Duodenal mucosa (tissue), 2 donors: Measurements from ENCODE around the gene RASA1.

Experiments used
- H3K27ac ChIP-seq: one replicate; pipeline ENCODE4 v1.7.0; 2013; ENCODE audit warnings: low read depth, low read length
- H3K27me3 ChIP-seq, 2 donors: one replicate each; pipeline ENCODE4 v1.7.0; 2013; ENCODE audit warnings: low read length in 2 of 2, control low read depth in 1 of 2; ENCODE audit not compliant: insufficient read depth in 2 of 2, control insufficient read depth in 1 of 2
- H3K36me3 ChIP-seq, 2 donors: one replicate each; pipeline ENCODE4 v1.7.0; 2013; ENCODE audit warnings: low read length in 2 of 2, control low read depth in 1 of 2; ENCODE audit not compliant: insufficient read depth in 2 of 2, control insufficient read depth in 1 of 2
- H3K4me1 ChIP-seq, 2 donors: one replicate each; pipeline ENCODE4 v1.7.0; 2013; ENCODE audit warnings: low read length in 2 of 2, control low read depth in 1 of 2; ENCODE audit not compliant: insufficient read depth in 2 of 2, control insufficient read depth in 1 of 2
- H3K4me3 ChIP-seq, 2 donors: one replicate each; pipeline ENCODE4 v1.7.0; 2013; ENCODE audit warnings: low read length in 2 of 2, low read depth in 1 of 2
- H3K9ac ChIP-seq, 2 donors: one replicate each; pipeline ENCODE4 v1.7.0; 2013; ENCODE audit warnings: low read length in 2 of 2, low read depth in 1 of 2
- H3K9me3 ChIP-seq, 2 donors: one replicate each; pipeline ENCODE4 v1.7.0; 2013; ENCODE audit warnings: low read length in 2 of 2, control low read depth in 1 of 2; ENCODE audit not compliant: control insufficient read depth in 1 of 2

Gene RASA1

GRCh38 chr5:87432460-87432859, 164.8 kb downstream of the RASA1 start:
- no peaks in the 10 kb centered on the region for H3K36me3 ChIP-seq
- H3K27ac ChIP-seq = no peak overlapping the region
- H3K27me3 ChIP-seq = no peaks in the 10 kb centered on the region
- no peaks in the 10 kb centered on the region for H3K9me3 ChIP-seq
- H3K4me3 ChIP-seq = no peak overlapping the region
- no peak overlapping the region for H3K9ac ChIP-seq
- H3K4me1 ChIP-seq = no peaks in the 10 kb centered on the region

- H3K27me3 ChIP-seq = no peaks in the 10 kb centered on the region
- H3K27ac ChIP-seq = no peak overlapping the region
These were observed 166.3 kb downstream of the RASA1 start for GRCh38 chr5:87433945-87434344.

GRCh38 chr5:87434461-87434860, 166.8 kb downstream of the RASA1 start:
- no peaks in the 10 kb centered on the region for H3K36me3 ChIP-seq
- no peaks in the 10 kb centered on the region for H3K9me3 ChIP-seq
- H3K27me3 ChIP-seq = no peaks in the 10 kb centered on the region
- no peak overlapping the region for H3K27ac ChIP-seq
- H3K4me3 ChIP-seq = no peak overlapping the region
- H3K9ac ChIP-seq = no peak overlapping the region
- H3K4me1 ChIP-seq = no peaks in the 10 kb centered on the region

More at GRCh38 chr5:87433945-87434344, 166.3 kb downstream of the RASA1 start:
- Histone ChIP-seq H3K9me3 (no peaks in the 10 kb centered on the region), H3K4me1 (no peaks in the 10 kb centered on the region), H3K36me3 (no peaks in the 10 kb centered on the region), H3K9ac (no peak overlapping the region), H3K4me3 (no peak overlapping the region)

- no peaks in the 10 kb centered on the region for H3K4me1 ChIP-seq
- H3K9me3 ChIP-seq = no peaks in the 10 kb centered on the region
- no peak overlapping the region for H3K4me3 ChIP-seq
- H3K27me3 ChIP-seq = no peaks in the 10 kb centered on the region
- H3K9ac ChIP-seq = no peak overlapping the region
- H3K27ac ChIP-seq = no peak overlapping the region
- no peaks in the 10 kb centered on the region for H3K36me3 ChIP-seq
These were observed 167.5 kb downstream of the RASA1 start for GRCh38 chr5:87435144-87435694.

- no peaks in the 10 kb centered on the region for H3K9me3 ChIP-seq
- no peak overlapping the region for H3K27ac ChIP-seq
- H3K27me3 ChIP-seq = no peaks in the 10 kb centered on the region
- no peak overlapping the region for H3K4me3 ChIP-seq
- no peak overlapping the region for H3K9ac ChIP-seq
- H3K36me3 ChIP-seq = no peaks in the 10 kb centered on the region
- H3K4me1 ChIP-seq = no peaks in the 10 kb centered on the region
These were observed 170.0 kb downstream of the RASA1 start for GRCh38 chr5:87437724-87438123.

- Histone ChIP-seq H3K36me3 (no peaks in the 10 kb centered on the region), H3K9ac (no peak overlapping the region), H3K4me3 (no peak overlapping the region), H3K27ac (no peak overlapping the region), H3K9me3 (no peaks in the 10 kb centered on the region), H3K27me3 (no peaks in the 10 kb centered on the region), H3K4me1 (no peaks in the 10 kb centered on the region)
These were observed 170.5 kb downstream of the RASA1 start for GRCh38 chr5:87438231-87438630.
